Esophagus muscularis mucosa (tissue), 4 donors: ENCODE data around the gene ZCWPW1. TPM values are rescaled to one million over a fixed set of nuclear protein-coding genes. Genes with fewer than 3 reads are reported as not detected.
"Not testable (repeated sequence)": the region's sequence is repeated elsewhere in the genome, so short reads cannot be mapped to it uniquely, and the experiment has no call there.

ENCODE experiments used
- DNase-seq: peaks from one replicate; pipeline ENCODE4 v3.0.0-alpha.2; 2017; ENCODE audit errors: extremely low spot score
- H3K27ac ChIP-seq, 4 donors: fragments of 200-600 bp; sonication (generic); replicated peaks in 1 of 4; 1 replicate in 3 of 4; 2 replicates in 1 of 4; pipeline ENCODE4 v1.5.1; 2016 to 2019; ENCODE audit warnings: mild to moderate bottlenecking in 1 of 4
- H3K27me3 ChIP-seq, 4 donors: fragments of 200-600 bp; sonication (generic); one replicate each; pipeline versions ENCODE4 v1.5.1 to v1.6.0; 2016 to 2019
- H3K36me3 ChIP-seq, 4 donors: fragments of 200-600 bp; sonication (generic); one replicate each; pipeline ENCODE4 v1.5.1; 2016 to 2019
- H3K4me1 ChIP-seq, 4 donors: fragments of 200-600 bp; sonication (generic); one replicate each; pipeline ENCODE4 v1.5.1; 2016 to 2019
- H3K4me3 ChIP-seq, 4 donors: fragments of 200-600 bp; sonication (generic); 1 replicate in 2 of 4; 2 replicates in 2 of 4; pipeline ENCODE4 v1.5.1; 2016 to 2019; ENCODE audit warnings: mild to moderate bottlenecking in 4 of 4, moderate library complexity in 1 of 4
- H3K9me3 ChIP-seq, 4 donors: fragments of 200-600 bp; sonication (generic); 1 replicate in 3 of 4; 2 replicates in 1 of 4; pipeline ENCODE4 v1.5.1; 2016 to 2019
- EP300 ChIP-seq: sonication (generic); formaldehyde crosslinking; IDR thresholded peaks from one replicate; pipeline ENCODE4 v1.6.1; 2017; ENCODE audit warnings: antibody characterized with exemption
- POLR2A ChIP-seq: fragments of 450-650 bp; IDR thresholded peaks from one replicate; pipeline ENCODE4 v1.6.1; 2017; ENCODE audit warnings: antibody characterized with exemption, moderate library complexity, mild to moderate bottlenecking, low read depth
- POLR2AphosphoS5 ChIP-seq, 2 donors: sonication (generic); formaldehyde crosslinking; IDR thresholded peaks; one replicate each; pipeline ENCODE4 v1.6.1; 2017; ENCODE audit warnings: antibody characterized with exemption in 2 of 2
- WGBS: methylation state at CpG from one replicate; pipeline ENCODE4 v1.1.5; 2018; 5-methylcytosine and 5-hydroxymethylcytosine counted together
- intact Hi-C: fragments of 100-400 bp; cut with DNase I; formaldehyde crosslinking; loops from one replicate; pipeline ENCODE4 v1.15.1; 2023
- total RNA-seq, 4 donors: library from RNA; depleted of rRNA; stranded (reverse); fragments of >200 nt; gene quantifications; one replicate each; pipeline versions ENCODE4 v1.1.0 to v1.2.1, GENCODE V29; 2016
- TF ChIP-seq, protein P1 (sequence below), 3 experiments: fragments of 200-600 bp in 2 of 3; fragments of 450-650 bp in 1 of 3; sonication (generic) in 2 of 3; IDR thresholded peaks; one replicate each; pipeline ENCODE4 v1.5.1; 2017 to 2019; ENCODE audit warnings: antibody characterized with exemption in 3 of 3, mild to moderate bottlenecking in 2 of 3, moderate library complexity in 1 of 3

ZCWPW1 gene
- total RNA-seq, 4 donors from 2014 or later, result 2.9 to 7.6 (median 5.8) TPM

DNA sequence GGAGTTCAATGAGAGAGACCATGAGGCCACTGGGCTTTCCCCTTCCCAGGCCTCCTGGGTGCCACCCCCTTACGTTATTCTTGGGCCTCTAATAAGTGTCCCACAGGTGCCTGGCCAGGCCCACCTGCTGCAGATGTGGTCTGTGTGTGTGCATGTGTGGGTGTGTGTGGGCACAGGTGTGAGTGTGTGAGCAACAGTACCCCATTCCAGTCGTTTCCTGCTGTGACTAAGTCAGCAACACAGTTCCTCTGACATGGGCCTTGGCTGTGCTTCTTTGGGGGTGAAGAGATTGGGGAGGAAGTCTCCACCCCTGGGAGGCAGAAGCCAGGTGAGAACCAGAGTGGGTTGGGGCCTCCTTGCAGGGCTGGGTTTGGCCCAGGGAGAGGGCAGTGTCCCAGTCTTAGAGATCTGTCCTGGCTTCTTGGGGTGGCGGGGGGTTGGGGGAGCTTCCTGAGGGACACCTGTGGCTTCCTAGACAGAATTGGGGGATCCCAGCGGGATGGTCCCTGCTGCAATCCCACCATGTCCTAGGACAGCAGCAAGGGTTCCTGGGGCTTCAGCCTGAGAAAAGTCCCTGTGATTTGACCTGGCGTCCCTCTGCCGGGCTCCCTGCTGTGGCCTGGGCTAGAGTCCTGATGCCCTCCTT, 74.7 kb downstream of the ZCWPW1 start:
- intact Hi-C loops, result no loop called here
- Histone ChIP-seq H3K27me3 (no peaks in the 10 kb centered on the region), H3K36me3 (peaks cover 73 to 99% (median 98%) of the 10 kb centered on the region in 4 donors), H3K4me3 (no peak overlapping the region), H3K4me1 (no peaks in the 10 kb centered on the region), H3K9me3 (no peaks in the 10 kb centered on the region), H3K27ac (no peak overlapping the region)
- no peak for TF ChIP-seq POLR2AphosphoS5 (IDR thresholded peaks at IDR 0.05)
- no peak for TF ChIP-seq POLR2A
- no peak for TF ChIP-seq EP300
- TF ChIP-seq, protein P1, sequence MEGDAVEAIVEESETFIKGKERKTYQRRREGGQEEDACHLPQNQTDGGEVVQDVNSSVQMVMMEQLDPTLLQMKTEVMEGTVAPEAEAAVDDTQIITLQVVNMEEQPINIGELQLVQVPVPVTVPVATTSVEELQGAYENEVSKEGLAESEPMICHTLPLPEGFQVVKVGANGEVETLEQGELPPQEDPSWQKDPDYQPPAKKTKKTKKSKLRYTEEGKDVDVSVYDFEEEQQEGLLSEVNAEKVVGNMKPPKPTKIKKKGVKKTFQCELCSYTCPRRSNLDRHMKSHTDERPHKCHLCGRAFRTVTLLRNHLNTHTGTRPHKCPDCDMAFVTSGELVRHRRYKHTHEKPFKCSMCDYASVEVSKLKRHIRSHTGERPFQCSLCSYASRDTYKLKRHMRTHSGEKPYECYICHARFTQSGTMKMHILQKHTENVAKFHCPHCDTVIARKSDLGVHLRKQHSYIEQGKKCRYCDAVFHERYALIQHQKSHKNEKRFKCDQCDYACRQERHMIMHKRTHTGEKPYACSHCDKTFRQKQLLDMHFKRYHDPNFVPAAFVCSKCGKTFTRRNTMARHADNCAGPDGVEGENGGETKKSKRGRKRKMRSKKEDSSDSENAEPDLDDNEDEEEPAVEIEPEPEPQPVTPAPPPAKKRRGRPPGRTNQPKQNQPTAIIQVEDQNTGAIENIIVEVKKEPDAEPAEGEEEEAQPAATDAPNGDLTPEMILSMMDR (IDR thresholded peaks at IDR 0.05), result no peak
- WGBS, result 92% methylated on average over 6 of the region's 6 CpGs
- no peak for DNase-seq

DNA sequence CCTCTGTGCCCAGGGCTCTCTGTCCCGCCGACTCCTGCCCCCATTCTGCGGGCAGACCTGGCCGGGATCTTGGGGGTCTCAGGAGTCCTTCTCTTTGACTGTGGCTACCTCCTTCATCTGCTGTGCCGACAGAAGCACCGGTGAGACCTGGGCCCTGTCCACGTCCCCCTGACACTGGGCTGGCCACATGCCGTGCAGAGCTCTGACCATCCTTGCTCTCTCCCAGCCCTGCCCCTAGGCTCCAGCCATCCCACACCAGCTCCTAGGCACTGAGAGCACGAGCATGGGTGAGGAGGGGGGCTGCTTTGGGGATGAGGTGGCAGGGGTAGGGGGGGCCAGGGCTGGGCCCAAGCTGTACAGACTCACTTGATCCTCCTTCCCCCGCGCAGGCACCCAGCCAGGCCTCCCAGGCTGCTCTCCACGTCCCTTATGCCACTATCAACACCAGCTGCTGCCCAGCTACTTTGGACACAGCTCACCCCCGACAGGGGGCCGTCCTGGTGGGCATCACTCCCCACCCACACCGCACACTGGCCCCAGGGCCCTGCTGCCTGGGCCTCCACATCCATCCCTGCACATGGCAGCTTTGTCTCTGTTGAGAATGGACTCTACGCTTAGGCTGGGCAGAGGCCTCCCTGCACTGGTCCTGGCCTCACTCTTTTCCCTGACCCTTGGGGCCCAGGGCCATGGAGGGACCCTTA, 75.4 kb downstream of the ZCWPW1 start:
- H3K27me3 ChIP-seq, result no peaks in the 10 kb centered on the region
- peaks cover 68 to 99% (median 98%) of the 10 kb centered on the region in 4 donors for H3K36me3 ChIP-seq
- H3K4me3 ChIP-seq, result no peak overlapping the region
- 95% methylated on average over 14 of the region's 16 CpGs for WGBS
- intact Hi-C loops, result no loop called here
- no peak for DNase-seq
- no peak overlapping the region for H3K27ac ChIP-seq
- TF ChIP-seq POLR2AphosphoS5 (IDR thresholded peaks at IDR 0.05) (no peak), POLR2A (no peak), EP300 (no peak)
- TF ChIP-seq, protein P1 (IDR thresholded peaks at IDR 0.05), result no peak
- H3K9me3 ChIP-seq, result no peaks in the 10 kb centered on the region
- H3K4me1 ChIP-seq, result no peaks in the 10 kb centered on the region

DNA sequence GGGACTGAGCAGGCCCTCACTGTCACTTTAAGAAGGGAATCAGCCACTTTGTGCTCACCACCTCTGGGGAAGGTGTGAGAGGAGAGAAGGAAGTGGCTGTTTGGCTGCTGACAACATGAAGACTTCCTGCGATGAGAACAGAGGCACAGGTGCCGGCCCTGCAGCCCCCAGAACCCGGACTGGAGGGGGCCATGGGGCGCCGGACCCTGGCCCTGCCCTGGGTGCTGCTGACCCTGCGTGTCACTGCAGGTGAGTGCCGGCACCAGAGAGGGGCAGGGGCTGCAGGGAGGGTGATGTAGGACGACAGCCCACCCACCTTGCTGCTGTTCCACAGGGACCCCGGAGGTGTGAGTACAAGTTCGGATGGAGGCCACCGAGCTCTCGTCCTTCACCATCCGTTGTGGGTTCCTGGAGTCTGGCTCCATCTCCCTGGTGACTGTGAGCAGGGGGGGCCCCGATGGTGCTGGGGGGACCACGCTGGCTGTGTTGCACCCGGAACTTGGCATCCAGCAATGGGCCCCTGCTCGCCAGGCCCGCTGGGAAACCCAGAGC, 76.2 kb downstream of the ZCWPW1 start:
- DNase-seq, H3K27me3 ChIP-seq, H3K4me3 ChIP-seq, intact Hi-C loops, H3K4me1 ChIP-seq, H3K27ac ChIP-seq, H3K9me3 ChIP-seq: not testable (repeated sequence)
- 92% methylated on average over 10 of the region's 18 CpGs for WGBS
- peaks cover 69 to 99% (median 98%) of the 10 kb centered on the region in 4 donors for H3K36me3 ChIP-seq

DNA sequence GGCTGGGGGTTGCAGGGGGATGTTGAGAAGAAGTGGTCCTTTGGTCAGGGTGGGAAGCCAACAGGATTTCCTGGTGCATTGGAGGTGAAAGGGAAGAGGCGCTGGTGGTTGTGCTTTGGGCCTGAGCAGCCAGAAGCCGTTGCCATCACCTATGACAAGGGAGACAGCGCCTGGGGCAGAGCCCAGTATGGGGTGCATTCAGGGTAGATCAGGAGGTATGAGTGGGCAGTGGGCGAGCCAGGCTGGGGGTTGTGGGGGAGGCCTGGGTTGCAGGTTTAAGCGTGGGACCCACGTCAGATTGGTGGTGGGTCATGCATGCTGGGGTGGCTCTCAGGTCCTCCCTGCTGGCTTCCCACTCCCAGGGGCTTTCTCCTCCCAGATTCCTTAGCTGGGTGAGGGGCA, 76.8 kb downstream of the ZCWPW1 start:
- H3K36me3 ChIP-seq, result peaks cover 70 to 99% (median 98%) of the 10 kb centered on the region in 4 donors
- peaks cover 0 to 8% (median 0%) of the 10 kb centered on the region in 4 donors for H3K4me1 ChIP-seq
- intact Hi-C loops, result no loop called here
- no peak overlapping the region for H3K4me3 ChIP-seq
- no peak for DNase-seq
- no peak for TF ChIP-seq EP300
- TF ChIP-seq POLR2A, result no peak
- TF ChIP-seq, protein P1 (IDR thresholded peaks at IDR 0.05), result no peak
- TF ChIP-seq POLR2AphosphoS5 (IDR thresholded peaks at IDR 0.05), result no peak
- no peaks in the 10 kb centered on the region for H3K27me3 ChIP-seq
- H3K9me3 ChIP-seq, result no peaks in the 10 kb centered on the region
- H3K27ac ChIP-seq, result no peak overlapping the region
- WGBS, result 81% methylated on average over 5 of the region's 6 CpGs

Other genes starting within 250 kb of the ZCWPW1 start
- gene PVRIG, start 208.8 kb downstream of the ZCWPW1 start, total RNA-seq, result 1 to 10 TPM in 2 of 4 donors, under 1 TPM in 1, not detected in 1; 0.23 to 1.5 (median 1.4) TPM
- not detected for gene SPDYE3, start 121.0 kb downstream of the ZCWPW1 start, total RNA-seq
- 10 to 100 TPM; 13.5 to 33.6 (median 20.7) TPM for gene PILRB, start 70.6 kb downstream of the ZCWPW1 start, total RNA-seq
- 1 to 10 TPM; 3.3 to 8.8 (median 5.4) TPM for gene PILRA, start 55.2 kb downstream of the ZCWPW1 start, total RNA-seq
- 10 to 100 TPM; 21.2 to 44.9 (median 40.6) TPM for gene MEPCE, start 1.1 kb upstream of the ZCWPW1 start, total RNA-seq
- gene PPP1R35, start 7.8 kb upstream of the ZCWPW1 start, total RNA-seq, result 10 to 100 TPM; 24.5 to 35.1 (median 27.0) TPM
- under 1 TPM in 1 of 4 donors, not detected in 3; 0.78 TPM for gene SPACDR, start 35.6 kb upstream of the ZCWPW1 start, total RNA-seq
- 10 to 100 TPM; 26.2 to 51.4 (median 33.1) TPM for gene TSC22D4, start 50.5 kb upstream of the ZCWPW1 start, total RNA-seq
- 1 to 10 TPM; 1.7 to 3.2 (median 1.9) TPM for gene NYAP1, start 55.2 kb upstream of the ZCWPW1 start, total RNA-seq
- 10 to 100 TPM; 31.6 to 79.6 (median 35.1) TPM for gene AGFG2, start 110.5 kb upstream of the ZCWPW1 start, total RNA-seq
- gene SAP25, start 145.2 kb upstream of the ZCWPW1 start, total RNA-seq, result under 1 TPM in 2 of 4 donors, not detected in 2; 0.83 to 0.92 TPM
- gene LRCH4, start 157.4 kb upstream of the ZCWPW1 start, total RNA-seq, result 10 to 100 TPM; 36.2 to 53.2 (median 44.0) TPM
- gene FBXO24, start 157.6 kb upstream of the ZCWPW1 start, total RNA-seq, result under 1 TPM; 0.13 to 0.83 (median 0.48) TPM
- 10 to 100 TPM; 12.0 to 42.2 (median 18.3) TPM for gene PCOLCE, start 173.7 kb upstream of the ZCWPW1 start, total RNA-seq
- 10 to 100 TPM in 3 of 4 donors, 1 to 10 TPM in 1; 6.6 to 16.8 (median 12.0) TPM for gene MOSPD3, start 183.8 kb upstream of the ZCWPW1 start, total RNA-seq
- gene TFR2, start 212.8 kb upstream of the ZCWPW1 start, total RNA-seq, result under 1 TPM in 2 of 4 donors, not detected in 2; 0.17 to 0.32 TPM
- gene ACTL6B, start 227.7 kb upstream of the ZCWPW1 start, total RNA-seq, result not detected
- gene GNB2, start 245.0 kb upstream of the ZCWPW1 start, total RNA-seq, result 100 to 1,000 TPM; 150 to 229 (median 218) TPM